Measurements from ENCODE around the gene PMEPA1.

Gene PMEPA1

GRCh38 chr20:57749131-57749690 lies 39.4 kb upstream of the PMEPA1 start:
- Histone ChIP-seq H3K9me3 (ENCODE audit: control insufficient read depth, low read length) (no peaks in the 10 kb centered on the region), H3K27me3 (ENCODE audit: control insufficient read depth, insufficient read depth, low read length, poor library complexity, severe bottlenecking) (no peaks in the 10 kb centered on the region), H3K36me3 (ENCODE audit: control insufficient read depth, insufficient read depth, low read length) (no peaks in the 10 kb centered on the region), H3K4me1 (ENCODE audit: control insufficient read depth, insufficient read depth, low read length) (no peaks in the 10 kb centered on the region), H3K4me3 (ENCODE audit: insufficient read depth, low read depth, low read length) (no peak overlapping the region), H3K27ac (ENCODE audit: insufficient read depth, low read depth, low read length, poor library complexity, severe bottlenecking) (no peak overlapping the region)
- WGBS, 2 experiments: 92 to 93% methylated on average over 13 of the region's 13 CpGs

- no peaks in the 10 kb centered on the region for H3K27me3 ChIP-seq (ENCODE audit: control insufficient read depth, insufficient read depth, low read length, poor library complexity, severe bottlenecking)
- H3K36me3 ChIP-seq (ENCODE audit: control insufficient read depth, insufficient read depth, low read length): no peaks in the 10 kb centered on the region
- no peaks in the 10 kb centered on the region for H3K4me1 ChIP-seq (ENCODE audit: control insufficient read depth, insufficient read depth, low read length)
- 90 to 92% methylated on average over 29 of the region's 29 CpGs for WGBS, 2 experiments
- no peaks in the 10 kb centered on the region for H3K9me3 ChIP-seq (ENCODE audit: control insufficient read depth, low read length)
- no peak overlapping the region for H3K27ac ChIP-seq (ENCODE audit: insufficient read depth, low read depth, low read length, poor library complexity, severe bottlenecking)
- H3K4me3 ChIP-seq (ENCODE audit: insufficient read depth, low read depth, low read length): no peak overlapping the region
Observed at GRCh38 chr20:57748601-57749130, 38.9 kb upstream of the PMEPA1 start.

- H3K4me3 ChIP-seq (ENCODE audit: insufficient read depth, low read depth, low read length): no peak overlapping the region
- no peaks in the 10 kb centered on the region for H3K27me3 ChIP-seq (ENCODE audit: control insufficient read depth, insufficient read depth, low read length, poor library complexity, severe bottlenecking)
- no peaks in the 10 kb centered on the region for H3K4me1 ChIP-seq (ENCODE audit: control insufficient read depth, insufficient read depth, low read length)
- no peaks in the 10 kb centered on the region for H3K36me3 ChIP-seq (ENCODE audit: control insufficient read depth, insufficient read depth, low read length)
- H3K27ac ChIP-seq (ENCODE audit: insufficient read depth, low read depth, low read length, poor library complexity, severe bottlenecking): no peak overlapping the region
- 69 to 79% methylated on average over 17 to 18 of the region's 18 CpGs for WGBS, 2 experiments
- H3K9me3 ChIP-seq (ENCODE audit: control insufficient read depth, low read length): no peaks in the 10 kb centered on the region
Observed at GRCh38 chr20:57747861-57748481, 38.2 kb upstream of the PMEPA1 start.

GRCh38 chr20:57746832-57747404 lies 37.1 kb upstream of the PMEPA1 start:
- WGBS, 2 experiments: 80 to 87% methylated on average over 7 of the region's 7 CpGs
- H3K4me1 ChIP-seq (ENCODE audit: control insufficient read depth, insufficient read depth, low read length): no peaks in the 10 kb centered on the region
- no peaks in the 10 kb centered on the region for H3K27me3 ChIP-seq (ENCODE audit: control insufficient read depth, insufficient read depth, low read length, poor library complexity, severe bottlenecking)
- no peak overlapping the region for H3K4me3 ChIP-seq (ENCODE audit: insufficient read depth, low read depth, low read length)
- no peaks in the 10 kb centered on the region for H3K9me3 ChIP-seq (ENCODE audit: control insufficient read depth, low read length)
- H3K27ac ChIP-seq (ENCODE audit: insufficient read depth, low read depth, low read length, poor library complexity, severe bottlenecking): no peak overlapping the region
- no peaks in the 10 kb centered on the region for H3K36me3 ChIP-seq (ENCODE audit: control insufficient read depth, insufficient read depth, low read length)

GRCh38 chr20:57746201-57746600 lies 36.4 kb upstream of the PMEPA1 start:
- no peaks in the 10 kb centered on the region for H3K9me3 ChIP-seq (ENCODE audit: control insufficient read depth, low read length)
- no peaks in the 10 kb centered on the region for H3K27me3 ChIP-seq (ENCODE audit: control insufficient read depth, insufficient read depth, low read length, poor library complexity, severe bottlenecking)
- H3K4me3 ChIP-seq (ENCODE audit: insufficient read depth, low read depth, low read length): no peak overlapping the region
- H3K4me1 ChIP-seq (ENCODE audit: control insufficient read depth, insufficient read depth, low read length): no peaks in the 10 kb centered on the region
- H3K27ac ChIP-seq (ENCODE audit: insufficient read depth, low read depth, low read length, poor library complexity, severe bottlenecking): no peak overlapping the region
- H3K36me3 ChIP-seq (ENCODE audit: control insufficient read depth, insufficient read depth, low read length): no peaks in the 10 kb centered on the region
- 95 to 97% methylated on average over 13 of the region's 13 CpGs for WGBS, 2 experiments

- H3K36me3 ChIP-seq (ENCODE audit: control insufficient read depth, insufficient read depth, low read length): no peaks in the 10 kb centered on the region
- 89 to 90% methylated on average over 4 to 6 of the region's 6 CpGs for WGBS, 2 experiments
- H3K4me1 ChIP-seq (ENCODE audit: control insufficient read depth, insufficient read depth, low read length): no peaks in the 10 kb centered on the region
- H3K9me3 ChIP-seq (ENCODE audit: control insufficient read depth, low read length): no peaks in the 10 kb centered on the region
- no peaks in the 10 kb centered on the region for H3K27me3 ChIP-seq (ENCODE audit: control insufficient read depth, insufficient read depth, low read length, poor library complexity, severe bottlenecking)
- no peak overlapping the region for H3K27ac ChIP-seq (ENCODE audit: insufficient read depth, low read depth, low read length, poor library complexity, severe bottlenecking)
- no peak overlapping the region for H3K4me3 ChIP-seq (ENCODE audit: insufficient read depth, low read depth, low read length)
Observed at GRCh38 chr20:57744206-57744605, 34.4 kb upstream of the PMEPA1 start.

GRCh38 chr20:57743450-57744095 lies 33.8 kb upstream of the PMEPA1 start:
- Histone ChIP-seq H3K4me3 (ENCODE audit: insufficient read depth, low read depth, low read length) (no peak overlapping the region), H3K4me1 (ENCODE audit: control insufficient read depth, insufficient read depth, low read length) (no peaks in the 10 kb centered on the region), H3K27ac (ENCODE audit: insufficient read depth, low read depth, low read length, poor library complexity, severe bottlenecking) (no peak overlapping the region), H3K9me3 (ENCODE audit: control insufficient read depth, low read length) (no peaks in the 10 kb centered on the region), H3K36me3 (ENCODE audit: control insufficient read depth, insufficient read depth, low read length) (no peaks in the 10 kb centered on the region), H3K27me3 (ENCODE audit: control insufficient read depth, insufficient read depth, low read length, poor library complexity, severe bottlenecking) (no peaks in the 10 kb centered on the region)
- WGBS, 2 experiments: 90 to 92% methylated on average over 10 of the region's 10 CpGs

GRCh38 chr20:57742507-57743181 lies 32.8 kb upstream of the PMEPA1 start:
- Histone ChIP-seq H3K9me3 (ENCODE audit: control insufficient read depth, low read length) (no peaks in the 10 kb centered on the region), H3K4me3 (ENCODE audit: insufficient read depth, low read depth, low read length) (no peak overlapping the region)
- WGBS, 2 experiments: 76 to 82% methylated on average over 11 of the region's 11 CpGs

GRCh38 chr20:57738484-57738883 lies 28.7 kb upstream of the PMEPA1 start:
- H3K27me3 ChIP-seq (ENCODE audit: control insufficient read depth, insufficient read depth, low read length, poor library complexity, severe bottlenecking): no peaks in the 10 kb centered on the region
- H3K4me3 ChIP-seq (ENCODE audit: insufficient read depth, low read depth, low read length): no peak overlapping the region
- no peak overlapping the region for H3K27ac ChIP-seq (ENCODE audit: insufficient read depth, low read depth, low read length, poor library complexity, severe bottlenecking)
- no peaks in the 10 kb centered on the region for H3K9me3 ChIP-seq (ENCODE audit: control insufficient read depth, low read length)
- no peaks in the 10 kb centered on the region for H3K4me1 ChIP-seq (ENCODE audit: control insufficient read depth, insufficient read depth, low read length)
- WGBS, 2 experiments: 69 to 75% methylated on average over 2 of the region's 2 CpGs
- no peaks in the 10 kb centered on the region for H3K36me3 ChIP-seq (ENCODE audit: control insufficient read depth, insufficient read depth, low read length)

More at GRCh38 chr20:57742507-57743181, 32.8 kb upstream of the PMEPA1 start:
- H3K36me3 ChIP-seq (ENCODE audit: control insufficient read depth, insufficient read depth, low read length): no peaks in the 10 kb centered on the region
- no peaks in the 10 kb centered on the region for H3K4me1 ChIP-seq (ENCODE audit: control insufficient read depth, insufficient read depth, low read length)
- H3K27me3 ChIP-seq (ENCODE audit: control insufficient read depth, insufficient read depth, low read length, poor library complexity, severe bottlenecking): no peaks in the 10 kb centered on the region
- H3K27ac ChIP-seq (ENCODE audit: insufficient read depth, low read depth, low read length, poor library complexity, severe bottlenecking): no peak overlapping the region

- H3K4me1 ChIP-seq (ENCODE audit: control insufficient read depth, insufficient read depth, low read length): no peaks in the 10 kb centered on the region
- H3K4me3 ChIP-seq (ENCODE audit: insufficient read depth, low read depth, low read length): no peak overlapping the region
- no peaks in the 10 kb centered on the region for H3K36me3 ChIP-seq (ENCODE audit: control insufficient read depth, insufficient read depth, low read length)
- WGBS, 2 experiments: 90 to 93% methylated on average over 2 of the region's 2 CpGs
- H3K9me3 ChIP-seq (ENCODE audit: control insufficient read depth, low read length): no peaks in the 10 kb centered on the region
- H3K27ac ChIP-seq (ENCODE audit: insufficient read depth, low read depth, low read length, poor library complexity, severe bottlenecking): no peak overlapping the region
- H3K27me3 ChIP-seq (ENCODE audit: control insufficient read depth, insufficient read depth, low read length, poor library complexity, severe bottlenecking): no peaks in the 10 kb centered on the region
Observed at GRCh38 chr20:57738053-57738452, 28.2 kb upstream of the PMEPA1 start.
